Measurements from ENCODE around the gene USP21. TPM values are rescaled to one million over a fixed set of nuclear protein-coding genes. Genes with fewer than 3 reads are reported as not detected.

Gene USP21
- polyA plus RNA-seq, 1 of the 3 experiments (the other 2 are of a cell fraction): 26.8 TPM

GRCh38 chr1:161172349-161172748 lies 13.0 kb downstream of the USP21 start:
- TF ChIP-seq ELF1 (IDR thresholded peaks at IDR 0.05): no peak
- Histone ChIP-seq H2AFZ (ENCODE audit: low read depth) (no peak overlapping the region), H3K4me3 (ENCODE audit: low read depth in 2 of 2, low read length in 1 of 2) (no peak overlapping the region), H3K9ac (no peak overlapping the region), H3K36me3 (replicated peaks in 1 of 2; ENCODE audit: control insufficient read depth in 1 of 2, insufficient read depth in 2 of 2, low read length in 1 of 2) (peaks cover 37 to 61% of the 10 kb centered on the region in 2 experiments), H3K9me2 (no peaks in the 10 kb centered on the region), H4K20me1 (ENCODE audit: insufficient read depth) (no peaks in the 10 kb centered on the region), H3F3A (replicated peaks; ENCODE audit: insufficient read depth) (no peaks in the 10 kb centered on the region), H3K27me3 (ENCODE audit: insufficient read depth) (no peaks in the 10 kb centered on the region), H3K27ac (ENCODE audit: low read depth in 2 of 2, low read length in 1 of 2) (no peak overlapping the region), H3K4me1 (ENCODE audit: control insufficient read depth in 1 of 2, insufficient read depth in 2 of 2, low read depth in 1 of 2, low read length in 1 of 2) (peaks cover 0 to 17% of the 10 kb centered on the region in 2 experiments; a peak in 1 of 4 replicates), H3K79me2 (ENCODE audit: insufficient read depth) (peaks cover 17% of the 10 kb centered on the region), H3K9me3 (no peaks in the 10 kb centered on the region), H3K4me2 (no peak overlapping the region)
- POLR2A ChIA-PET: no interaction called here
- DNase-seq: no peak
- 71% methylated on average over 1 of the region's 1 CpG for WGBS (ENCODE audit: low lambda C conversion rate)
- CTCF ChIA-PET: no interaction called here

GRCh38 chr1:161172776-161173376 lies 13.6 kb downstream of the USP21 start:
- no peak for DNase-seq
- TF ChIP-seq NFIC (IDR thresholded peaks at IDR 0.05; ENCODE audit: borderline replicate concordance) (peak; percentile 60), CHD2 (IDR thresholded peaks at IDR 0.05; ENCODE audit: low read length, partially characterized antibody) (no peak)
- WGBS (ENCODE audit: low lambda C conversion rate): 64% methylated on average over 4 of the region's 4 CpGs
- Histone ChIP-seq H3K79me2 (ENCODE audit: insufficient read depth) (peaks cover 17% of the 10 kb centered on the region), H3K4me3 (ENCODE audit: low read depth in 2 of 2, low read length in 1 of 2) (no peak overlapping the region), H3K9ac (no peak overlapping the region), H3F3A (replicated peaks; ENCODE audit: insufficient read depth) (no peaks in the 10 kb centered on the region), H3K36me3 (replicated peaks in 1 of 2; ENCODE audit: control insufficient read depth in 1 of 2, insufficient read depth in 2 of 2, low read length in 1 of 2) (peaks cover 37 to 61% of the 10 kb centered on the region in 2 experiments), H3K4me1 (ENCODE audit: control insufficient read depth in 1 of 2, insufficient read depth in 2 of 2, low read depth in 1 of 2, low read length in 1 of 2) (peaks cover 0 to 17% of the 10 kb centered on the region in 2 experiments; a peak in 1 of 4 replicates), H4K20me1 (ENCODE audit: insufficient read depth) (no peaks in the 10 kb centered on the region), H3K9me3 (no peaks in the 10 kb centered on the region), H3K27me3 (ENCODE audit: insufficient read depth) (no peaks in the 10 kb centered on the region), H3K27ac (ENCODE audit: low read depth in 2 of 2, low read length in 1 of 2) (no peak overlapping the region; a peak in 1 of 4 replicates), H2AFZ (ENCODE audit: low read depth) (no peak overlapping the region), H3K4me2 (no peak overlapping the region), H3K9me2 (no peaks in the 10 kb centered on the region)
- POLR2A ChIA-PET: no interaction called here
- CTCF ChIA-PET: no interaction called here

- TF ChIP-seq EZH2phosphoT487 (IDR thresholded peaks at IDR 0.05; ENCODE audit: borderline replicate concordance, low read depth): no peak
- no peak for TF ChIP-seq TCF12 (IDR thresholded peaks at IDR 0.05)
- TF ChIP-seq RCOR1 (IDR thresholded peaks at IDR 0.05; ENCODE audit: low read length): no peak
- TF ChIP-seq RFX5 (IDR thresholded peaks at IDR 0.05; ENCODE audit: low read length): no peak
- TF ChIP-seq MAX (IDR thresholded peaks at IDR 0.05; ENCODE audit: low read depth): no peak
- no peak for TF ChIP-seq YY1 (IDR thresholded peaks at IDR 0.05; ENCODE audit: low read depth)
- Histone ChIP-seq H3K9me2 (no peaks in the 10 kb centered on the region), H3F3A (replicated peaks; ENCODE audit: insufficient read depth) (no peaks in the 10 kb centered on the region), H3K27ac (ENCODE audit: low read depth in 2 of 2, low read length in 1 of 2) (no peak overlapping the region), H3K4me1 (ENCODE audit: control insufficient read depth in 1 of 2, insufficient read depth in 2 of 2, low read depth in 1 of 2, low read length in 1 of 2) (peaks cover 0 to 18% of the 10 kb centered on the region in 2 experiments; a peak in 1 of 4 replicates), H4K20me1 (ENCODE audit: insufficient read depth) (no peaks in the 10 kb centered on the region), H2AFZ (ENCODE audit: low read depth) (no peak overlapping the region), H3K4me3 (ENCODE audit: low read depth in 2 of 2, low read length in 1 of 2) (no peak overlapping the region), H3K4me2 (no peak overlapping the region), H3K27me3 (ENCODE audit: insufficient read depth) (no peaks in the 10 kb centered on the region), H3K9ac (no peak overlapping the region), H3K9me3 (no peaks in the 10 kb centered on the region), H3K79me2 (ENCODE audit: insufficient read depth) (peaks cover 17% of the 10 kb centered on the region), H3K36me3 (replicated peaks in 1 of 2; ENCODE audit: control insufficient read depth in 1 of 2, insufficient read depth in 2 of 2, low read length in 1 of 2) (peaks cover 37 to 61% of the 10 kb centered on the region in 2 experiments)
- WGBS (ENCODE audit: low lambda C conversion rate): 95% methylated on average over 11 of the region's 11 CpGs
- ChIA-PET CTCF (no interaction called here), POLR2A (no interaction called here)
- DNase-seq: no peak
Measured at GRCh38 chr1:161173711-161174110, 14.4 kb downstream of the USP21 start.

Data from SK-N-SH (cell line).